Adrenal gland (tissue), 5 donors: ENCODE measurements around the gene TNRC18.

ENCODE experiments used
- CTCF ChIP-seq, 6 experiments: fragments of 450-650 bp in 4 of 6; fragments of 200-600 bp in 2 of 6; sonication (generic) in 1 of 6; IDR thresholded peaks; 1 replicate in 5 of 6; 2 replicates in 1 of 6; pipeline versions ENCODE4 v1.5.1 to v1.8.0; 2016 to 2021; ENCODE audit warnings: antibody characterized with exemption in 6 of 6, mild to moderate bottlenecking in 2 of 6, moderate library complexity in 1 of 6
- POLR2A ChIP-seq, 2 donors: fragments of 450-650 bp; IDR thresholded peaks; one replicate each; pipeline ENCODE4 v1.6.1; 2017; ENCODE audit warnings: antibody characterized with exemption in 2 of 2, mild to moderate bottlenecking in 2 of 2, moderate library complexity in 1 of 2
- donor health status: DM: no; HTN: no; CAD: no.

GRCh38 chr7:5349005-5349380 is 74.6 kb downstream of the TNRC18 start:
- TF ChIP-seq CTCF (IDR thresholded peaks at IDR 0.05) (no peak), POLR2A (IDR thresholded peaks at IDR 0.05) (no peak)
